Loucy (cell line): ENCODE measurements around the gene SHROOM3.
A peak's percentile ranks its signal among the peaks of the same experiment; 100 is the strongest.

Experiments used
- H2AFZ ChIP-seq: fragments of 200-600 bp; sonication (generic); 2 replicates; pipeline ENCODE4 v1.6.0; 2016; ENCODE audit warnings: antibody characterized with exemption, mild to moderate bottlenecking, low read length, moderate library complexity
- H3F3A ChIP-seq: fragments of 200-600 bp; 2 replicates; pipeline ENCODE4 v1.6.0; 2016; ENCODE audit warnings: antibody characterized with exemption, low read depth, mild to moderate bottlenecking
- H3K27me3 ChIP-seq: fragments of 200-600 bp; sonication (generic); 2 replicates; pipeline ENCODE4 v1.6.1; 2014; ENCODE audit warnings: low read length, mild to moderate bottlenecking; ENCODE audit not compliant: insufficient read depth, poor library complexity, severe bottlenecking
- H3K36me3 ChIP-seq: fragments of 200-600 bp; sonication (generic); 2 replicates; pipeline ENCODE4 v1.6.1; 2016; ENCODE audit warnings: low read length; ENCODE audit not compliant: insufficient read depth
- H3K4me1 ChIP-seq: fragments of 200-600 bp; sonication (generic); 2 replicates; pipeline ENCODE4 v1.5.1; 2014; ENCODE audit warnings: low read length, mild to moderate bottlenecking; ENCODE audit not compliant: insufficient read depth, poor library complexity, severe bottlenecking
- H3K4me2 ChIP-seq: fragments of 200-600 bp; sonication (generic); 2 replicates; pipeline ENCODE4 v1.6.0; 2014; ENCODE audit warnings: antibody characterized with exemption, low read length, low read depth, mild to moderate bottlenecking; ENCODE audit not compliant: poor library complexity, severe bottlenecking
- H3K4me3 ChIP-seq: fragments of 200-600 bp; sonication (generic); 2 replicates; pipeline ENCODE4 v1.5.1; 2014; ENCODE audit warnings: low read length, mild to moderate bottlenecking, mixed read lengths; ENCODE audit not compliant: poor library complexity, severe bottlenecking
- H3K79me2 ChIP-seq: fragments of 200-600 bp; sonication (generic); 2 replicates; pipeline ENCODE4 v1.6.1; 2014; ENCODE audit warnings: low read length; ENCODE audit not compliant: insufficient read depth
- H3K9ac ChIP-seq: fragments of 200-600 bp; sonication (generic); 2 replicates; pipeline ENCODE4 v1.6.0; 2014; ENCODE audit warnings: mild to moderate bottlenecking, low read depth, low read length, moderate library complexity; ENCODE audit not compliant: poor library complexity, severe bottlenecking
- H3K9me2 ChIP-seq: fragments of 200-600 bp; sonication (generic); replicated peaks from 2 replicates; pipeline ENCODE4 v1.6.1; 2016; ENCODE audit warnings: low read depth, low read length, mixed read lengths
- H3K9me3 ChIP-seq: fragments of 200-600 bp; sonication (generic); 2 replicates; pipeline ENCODE4 v1.6.1; 2014; ENCODE audit warnings: mild to moderate bottlenecking, antibody characterized with exemption, low read length, low read depth; ENCODE audit not compliant: insufficient read depth
- H4K20me1 ChIP-seq: fragments of 200-600 bp; sonication (generic); 2 replicates; pipeline ENCODE4 v1.6.0; 2014; ENCODE audit warnings: antibody characterized with exemption, low read length, mild to moderate bottlenecking; ENCODE audit not compliant: insufficient read depth, poor library complexity, severe bottlenecking
- CTCF ChIP-seq: fragments of 200-600 bp; sonication (generic); conservative IDR thresholded peaks from 2 replicates; pipeline ENCODE4 v1.5.1; 2014; ENCODE audit warnings: mild to moderate bottlenecking, antibody characterized with exemption, low read length
- EZH2phosphoT487 ChIP-seq: fragments of 200-600 bp; IDR thresholded peaks from 2 replicates; pipeline ENCODE4 v1.6.1; 2018; ENCODE audit warnings: antibody characterized with exemption, mild to moderate bottlenecking, moderate library complexity, borderline replicate concordance

The SHROOM3 gene

DNA sequence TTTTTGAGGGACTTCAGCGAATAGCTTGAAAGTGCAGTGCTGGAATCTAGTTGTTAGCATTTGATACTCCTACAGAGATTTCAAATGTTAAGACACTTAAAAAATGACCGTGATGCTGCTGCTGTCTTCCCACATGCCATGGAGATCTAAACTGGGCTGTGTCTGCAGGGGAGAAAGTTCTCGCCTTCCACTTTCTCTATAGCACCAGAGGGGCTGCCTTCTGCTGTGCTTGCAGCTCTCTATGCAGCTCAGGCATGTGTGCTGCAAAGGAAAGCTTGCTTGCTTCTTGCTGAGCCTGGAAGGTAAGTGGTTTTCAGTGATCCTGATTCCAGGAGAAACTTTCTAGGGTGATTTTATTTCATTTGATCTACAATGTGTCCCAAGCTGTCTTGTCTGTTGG lies 325.2 kb downstream of the SHROOM3 start:
- Histone ChIP-seq H3K9me2 (no peaks in the 10 kb centered on the region), H4K20me1 (no peaks in the 10 kb centered on the region), H3F3A (no peaks in the 10 kb centered on the region; the same call in 1 of the 2 replicates), H2AFZ (0 out of 2 replicates have a peak overlapping the region, but pooled peaks have one; percentile 7), H3K79me2 (no peaks in the 10 kb centered on the region), H3K9me3 (no peaks in the 10 kb centered on the region), H3K36me3 (no peaks in the 10 kb centered on the region), H3K4me1 (peaks cover 26% of the 10 kb centered on the region), H3K4me3 (no peak overlapping the region), H3K9ac (no peak overlapping the region), H3K27me3 (no peaks in the 10 kb centered on the region), H3K4me2 (no peak overlapping the region)
- no peak for TF ChIP-seq EZH2phosphoT487
- no peak for TF ChIP-seq CTCF

DNA sequence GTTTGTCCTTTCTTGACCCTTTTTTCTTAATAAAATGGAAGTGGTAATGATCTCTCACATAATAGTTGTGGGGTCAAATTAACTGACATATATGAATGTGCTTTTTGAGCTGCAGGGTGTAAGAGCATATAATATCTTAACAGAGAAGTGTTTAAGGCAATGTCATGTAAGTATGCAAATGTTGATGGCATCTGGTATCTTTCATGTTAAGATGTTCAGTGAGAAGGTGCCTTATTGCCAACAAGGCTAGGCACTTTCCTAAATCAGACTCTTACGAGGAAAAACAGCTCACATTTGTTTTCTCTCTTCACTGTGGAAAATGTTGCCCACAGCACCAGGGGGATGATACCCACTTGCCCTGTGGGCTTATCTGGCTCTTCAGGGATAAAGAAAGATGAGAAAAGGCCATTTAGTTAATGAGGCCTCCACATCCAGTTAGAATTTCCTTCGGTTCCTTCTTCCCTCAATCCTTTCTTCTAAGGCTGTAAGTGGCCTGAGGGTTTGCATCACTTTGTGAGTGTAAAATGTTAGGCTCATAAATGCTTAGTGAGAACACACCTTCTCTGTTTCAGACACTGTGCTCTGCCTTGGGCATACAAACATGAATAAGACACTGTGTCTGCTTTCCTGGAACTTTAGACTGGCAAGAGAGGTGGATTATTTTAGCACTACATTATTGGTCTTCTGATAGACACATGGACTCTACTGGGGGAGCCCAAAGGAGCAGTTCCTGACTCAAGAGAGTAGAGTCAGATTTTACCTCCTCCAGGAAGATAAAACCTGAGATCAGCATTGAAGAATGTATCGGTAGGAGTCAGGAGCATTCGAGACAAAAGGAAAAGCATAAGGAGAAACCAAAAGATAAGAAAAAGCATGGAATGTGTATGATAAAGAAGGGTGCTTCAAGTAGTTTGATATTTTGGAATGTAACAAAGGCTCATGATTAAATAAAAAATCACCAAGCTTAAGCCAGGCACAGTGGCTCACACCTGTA lies 327.4 kb downstream of the SHROOM3 start:
- no peak overlapping the region for H3K9ac ChIP-seq
- no peaks in the 10 kb centered on the region for H4K20me1 ChIP-seq
- no peak for TF ChIP-seq EZH2phosphoT487
- TF ChIP-seq CTCF: no peak
- no peak overlapping the region for H3K4me2 ChIP-seq
- H3K4me3 ChIP-seq: no peak overlapping the region
- H3F3A ChIP-seq: no peaks in the 10 kb centered on the region; the same call in 1 of the 2 replicates
- peaks cover 29% of the 10 kb centered on the region for H3K4me1 ChIP-seq
- no peaks in the 10 kb centered on the region for H3K9me2 ChIP-seq
- peak overlapping the region; percentile 67; the same call in 1 of the 2 replicates for H2AFZ ChIP-seq
- no peaks in the 10 kb centered on the region for H3K27me3 ChIP-seq
- no peaks in the 10 kb centered on the region for H3K36me3 ChIP-seq
- H3K9me3 ChIP-seq: no peaks in the 10 kb centered on the region
- H3K79me2 ChIP-seq: no peaks in the 10 kb centered on the region

DNA sequence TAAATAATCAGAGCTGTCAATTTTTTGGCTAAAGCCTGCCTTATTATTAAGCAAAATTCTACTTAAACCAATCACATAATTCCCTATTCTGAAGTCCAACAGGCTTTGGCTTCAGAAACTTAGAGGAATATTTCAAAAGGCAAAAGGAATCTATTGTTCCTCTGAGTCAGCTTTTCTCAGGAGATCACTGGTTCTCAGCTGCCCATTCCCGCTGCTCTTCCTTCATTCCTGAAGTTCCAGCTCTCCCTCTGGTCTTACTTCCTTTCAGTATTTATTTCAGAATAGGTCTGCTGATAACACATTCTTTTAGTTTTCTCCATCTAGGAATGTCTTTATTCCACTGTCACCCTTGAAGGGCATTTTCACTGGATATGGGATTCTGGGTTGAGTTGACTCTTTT lies 329.2 kb downstream of the SHROOM3 start:
- peaks cover 27% of the 10 kb centered on the region for H3K4me1 ChIP-seq
- no peak overlapping the region for H3K4me3 ChIP-seq
- no peaks in the 10 kb centered on the region for H3F3A ChIP-seq
- no peaks in the 10 kb centered on the region for H3K36me3 ChIP-seq
- H4K20me1 ChIP-seq: no peaks in the 10 kb centered on the region
- no peak overlapping the region for H3K4me2 ChIP-seq
- TF ChIP-seq CTCF: no peak
- no peak for TF ChIP-seq EZH2phosphoT487
- no peaks in the 10 kb centered on the region for H3K9me2 ChIP-seq
- no peaks in the 10 kb centered on the region for H3K27me3 ChIP-seq
- 0 out of 2 replicates have a peak overlapping the region, but pooled peaks have one; percentile 22 for H2AFZ ChIP-seq
- no peak overlapping the region for H3K9ac ChIP-seq
- H3K79me2 ChIP-seq: no peaks in the 10 kb centered on the region
- no peaks in the 10 kb centered on the region for H3K9me3 ChIP-seq
